NCI-H1417 (cell line): ENCODE results near the gene NKX1-2.
A peak's percentile ranks its signal among the peaks of the same experiment; 100 is the strongest.

Experiments used
- DNase-seq, 3 experiments: peaks; one replicate each; lab custom pipeline; 2025; lab: John Stamatoyannopoulos, UW

Gene NKX1-2

GRCh38 chr10:124476043-124476725 lies 26.3 kb upstream of the NKX1-2 start:
- no peak for DNase-seq

- peak in 2 of 3 experiments; percentile 29 to 32 for DNase-seq
Observed at GRCh38 chr10:124474514-124475070, 24.8 kb upstream of the NKX1-2 start.

- DNase-seq: no peak
Observed at GRCh38 chr10:124473070-124473469, 23.2 kb upstream of the NKX1-2 start.

GRCh38 chr10:124472071-124472470 lies 22.2 kb upstream of the NKX1-2 start:
- DNase-seq: no peak

GRCh38 chr10:124470544-124471434 lies 21.0 kb upstream of the NKX1-2 start:
- DNase-seq: peak in 1 of 3 experiments; percentile 41

GRCh38 chr10:124469956-124470484 lies 20.2 kb upstream of the NKX1-2 start:
- no peak for DNase-seq

GRCh38 chr10:124468624-124469023 lies 18.8 kb upstream of the NKX1-2 start:
- no peak for DNase-seq

- DNase-seq: no peak
Observed at GRCh38 chr10:124467165-124467564, 17.3 kb upstream of the NKX1-2 start.

- no peak for DNase-seq
Observed at GRCh38 chr10:124465777-124466488, 16.1 kb upstream of the NKX1-2 start.

GRCh38 chr10:124465003-124465776 lies 15.4 kb upstream of the NKX1-2 start:
- DNase-seq: no peak

- no peak for DNase-seq
Observed at GRCh38 chr10:124464028-124464965, 14.5 kb upstream of the NKX1-2 start.

GRCh38 chr10:124462348-124462695 lies 12.5 kb upstream of the NKX1-2 start:
- no peak for DNase-seq

- peak; percentile 68 to 88 (median 79) for DNase-seq
Observed at GRCh38 chr10:124461642-124462347, 12.0 kb upstream of the NKX1-2 start, which contains the start of gene LHPP. Gene LHPP (plus strand): TSS chr10:124461823. CDS start chr10:124461863, 40 bp downstream.

GRCh38 chr10:124460144-124460543 lies 10.3 kb upstream of the NKX1-2 start:
- DNase-seq: no peak

- no peak for DNase-seq
Observed at GRCh38 chr10:124459395-124459794, 9.6 kb upstream of the NKX1-2 start.

- no peak for DNase-seq
Observed at GRCh38 chr10:124458889-124459288, 9.1 kb upstream of the NKX1-2 start.

GRCh38 chr10:124458473-124458872 lies 8.6 kb upstream of the NKX1-2 start:
- DNase-seq: no peak

GRCh38 chr10:124455441-124455840 lies 5.6 kb upstream of the NKX1-2 start:
- DNase-seq: no peak

- no peak for DNase-seq
Observed at GRCh38 chr10:124453960-124454610, 4.2 kb upstream of the NKX1-2 start.
